Ovary (tissue), 3 donors: ENCODE results near the gene NEURL2.

Experiments used
- CTCF ChIP-seq, 3 donors: fragments of 450-650 bp in 2 of 3; fragments of 200-600 bp in 1 of 3; IDR thresholded peaks; one replicate each; pipeline versions ENCODE4 v1.5.1 to v1.8.0; 2016 to 2022; ENCODE audit warnings: antibody characterized with exemption in 3 of 3, mild to moderate bottlenecking in 1 of 3
- EP300 ChIP-seq: sonication (generic); formaldehyde crosslinking; IDR thresholded peaks from one replicate; pipeline ENCODE4 v1.6.1; 2017; ENCODE audit warnings: antibody characterized with exemption
- POLR2A ChIP-seq: fragments of 450-650 bp; IDR thresholded peaks from one replicate; pipeline ENCODE4 v1.6.1; 2017; ENCODE audit warnings: antibody characterized with exemption, mild to moderate bottlenecking, moderate library complexity
- donor health status: DM: no; HTN: no; CAD: no.

GRCh38 chr20:45934586-45935415 is 43.8 kb upstream of the NEURL2 start, which contains the start of gene PCIF1:
- TF ChIP-seq CTCF (IDR thresholded peaks at IDR 0.05) (peak in 2 of 3 donors; percentile 50 to 55), POLR2A (peak; percentile 97), EP300 (no peak)
